K562 (cell line): ENCODE results near the gene ZFYVE19. TPM values are rescaled to one million over a fixed set of nuclear protein-coding genes. Genes with fewer than 3 reads are reported as not detected.

Experiments
- ARID4B ChIP-seq: sonication (generic); formaldehyde crosslinking; IDR thresholded peaks from 2 replicates; pipeline ENCODE4 v1.8.0; 2022; ENCODE audit warnings: mild to moderate bottlenecking, missing genetic modification reagents
- ATF7 ChIP-seq: fragments of 450-650 bp; IDR thresholded peaks from 2 replicates; pipeline ENCODE4 v1.7.1; 2014; ENCODE audit warnings: mild to moderate bottlenecking, moderate library complexity
- MCM2 ChIP-seq: fragments of 450-650 bp; IDR thresholded peaks from 2 replicates; pipeline ENCODE4 v1.6.1; 2017; ENCODE audit warnings: low read depth, mild to moderate bottlenecking
- SMAD3 ChIP-seq: fragments of 450-650 bp; formaldehyde crosslinking; conservative IDR thresholded peaks from 2 replicates; pipeline ENCODE4 v1.4.0; 2020; ENCODE audit warnings: mild to moderate bottlenecking
- SMARCA4 ChIP-seq: fragments of 450-650 bp; IDR thresholded peaks from 2 replicates; pipeline ENCODE4 v1.6.1; 2016
- ZNF561 ChIP-seq: fragments of 450-650 bp; formaldehyde crosslinking; conservative IDR thresholded peaks from 2 replicates; pipeline ENCODE4 v1.4.0; 2020; ENCODE audit warnings: mild to moderate bottlenecking, moderate library complexity
- polyA plus RNA-seq, 8 experiments: library from polyadenylated mRNA; depleted of rRNA in 4 of 8; stranded (reverse) in 5 of 8; unstranded in 3 of 8; fragments of >200 nt; fragmentation: Nextera tagmentation in 2 of 8; fragmentation: Illumina TruSeq in 1 of 8; extraction: Ambion mirVana in 2 of 8; extraction: Trizol in 1 of 8; gene quantifications; 2 replicates each; pipeline versions ENCODE4 v1.2.1 to v1.2.3, GENCODE V29; 2011 to 2014; ENCODE audit warnings: inconsistent platforms in 1 of 8, missing spikeins in 1 of 8
- total RNA-seq, 7 experiments: library from RNA; depleted of rRNA in 6 of 7; stranded (reverse); fragments of >200 nt in 6 of 7; fragmentation: Illumina TruSeq in 2 of 7; extraction: Trizol in 2 of 7; gene quantifications; 2 replicates each; pipeline versions ENCODE4 v1.2.1 to v1.2.3, GENCODE V29; 2011 to 2021; ENCODE audit warnings: low replicate concordance in 1 of 7
- TF ChIP-seq, protein P1 (sequence below), 2 experiments: fragments of 450-650 bp in 1 of 2; sonication (generic) in 1 of 2; formaldehyde crosslinking in 1 of 2; IDR thresholded peaks; 2 replicates each; pipeline versions ENCODE4 v1.7.1 to v1.9.0; 2016 to 2022; ENCODE audit warnings: inconsistent platforms in 1 of 2, mild to moderate bottlenecking in 1 of 2, missing genetic modification reagents in 1 of 2
- TF ChIP-seq, protein P2 (sequence below): fragments of 250-450 bp; sonication (Bioruptor Pico); IDR thresholded peaks from 2 replicates; pipeline ENCODE4 v1.4.0; 2020; ENCODE audit warnings: mild to moderate bottlenecking

Gene ZFYVE19
- total and polyA plus RNA-seq, 9 of the 15 experiments (the other 6 are each of a cell fraction or from before 2014, with no cell fraction given): 1.5 to 36.8 (median 19.9) TPM

DNA sequence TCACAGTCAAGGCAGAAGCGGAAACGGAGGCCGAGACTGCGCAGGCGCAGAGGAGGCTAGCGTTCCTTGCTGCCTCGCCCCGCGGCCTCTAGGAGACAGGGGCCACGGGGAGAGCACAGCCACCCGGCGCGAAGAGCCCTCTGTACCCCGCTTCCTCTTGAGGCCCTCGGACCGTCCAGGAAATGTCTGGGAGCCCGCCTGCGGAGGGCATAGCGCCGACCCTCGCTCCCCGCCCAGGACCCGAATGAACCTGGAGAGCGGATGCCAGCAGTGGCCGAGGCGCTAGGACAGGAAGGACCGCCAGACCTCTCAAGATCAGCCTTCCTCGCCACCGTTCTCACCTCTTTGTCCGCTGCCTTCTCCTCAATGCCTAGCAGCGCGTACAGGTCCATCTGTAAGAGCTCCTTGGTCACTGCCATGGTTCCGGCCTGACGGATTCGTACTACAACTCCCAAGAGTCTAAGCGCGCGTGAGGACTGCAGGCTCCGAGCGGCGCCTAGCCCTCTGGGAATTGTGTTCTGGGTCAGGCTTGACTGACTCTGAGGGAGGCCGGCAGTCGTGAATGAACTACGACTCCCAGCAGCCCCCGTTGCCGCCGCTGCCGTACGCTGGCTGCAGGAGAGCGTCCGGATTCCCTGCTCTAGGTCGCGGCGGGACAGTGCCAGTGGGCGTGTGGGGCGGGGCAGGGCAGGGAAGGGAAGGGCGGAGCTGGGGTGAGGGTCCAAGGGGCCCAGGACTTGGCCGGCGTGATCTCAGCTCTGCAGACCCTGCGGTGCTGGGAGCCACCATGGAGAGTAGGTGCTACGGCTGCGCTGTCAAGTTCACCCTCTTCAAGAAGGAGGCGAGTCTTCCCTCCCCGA lies at the start of gene ZFYVE19, which contains the start of gene DNAJC17 (continued):
- TF ChIP-seq, protein P1, sequence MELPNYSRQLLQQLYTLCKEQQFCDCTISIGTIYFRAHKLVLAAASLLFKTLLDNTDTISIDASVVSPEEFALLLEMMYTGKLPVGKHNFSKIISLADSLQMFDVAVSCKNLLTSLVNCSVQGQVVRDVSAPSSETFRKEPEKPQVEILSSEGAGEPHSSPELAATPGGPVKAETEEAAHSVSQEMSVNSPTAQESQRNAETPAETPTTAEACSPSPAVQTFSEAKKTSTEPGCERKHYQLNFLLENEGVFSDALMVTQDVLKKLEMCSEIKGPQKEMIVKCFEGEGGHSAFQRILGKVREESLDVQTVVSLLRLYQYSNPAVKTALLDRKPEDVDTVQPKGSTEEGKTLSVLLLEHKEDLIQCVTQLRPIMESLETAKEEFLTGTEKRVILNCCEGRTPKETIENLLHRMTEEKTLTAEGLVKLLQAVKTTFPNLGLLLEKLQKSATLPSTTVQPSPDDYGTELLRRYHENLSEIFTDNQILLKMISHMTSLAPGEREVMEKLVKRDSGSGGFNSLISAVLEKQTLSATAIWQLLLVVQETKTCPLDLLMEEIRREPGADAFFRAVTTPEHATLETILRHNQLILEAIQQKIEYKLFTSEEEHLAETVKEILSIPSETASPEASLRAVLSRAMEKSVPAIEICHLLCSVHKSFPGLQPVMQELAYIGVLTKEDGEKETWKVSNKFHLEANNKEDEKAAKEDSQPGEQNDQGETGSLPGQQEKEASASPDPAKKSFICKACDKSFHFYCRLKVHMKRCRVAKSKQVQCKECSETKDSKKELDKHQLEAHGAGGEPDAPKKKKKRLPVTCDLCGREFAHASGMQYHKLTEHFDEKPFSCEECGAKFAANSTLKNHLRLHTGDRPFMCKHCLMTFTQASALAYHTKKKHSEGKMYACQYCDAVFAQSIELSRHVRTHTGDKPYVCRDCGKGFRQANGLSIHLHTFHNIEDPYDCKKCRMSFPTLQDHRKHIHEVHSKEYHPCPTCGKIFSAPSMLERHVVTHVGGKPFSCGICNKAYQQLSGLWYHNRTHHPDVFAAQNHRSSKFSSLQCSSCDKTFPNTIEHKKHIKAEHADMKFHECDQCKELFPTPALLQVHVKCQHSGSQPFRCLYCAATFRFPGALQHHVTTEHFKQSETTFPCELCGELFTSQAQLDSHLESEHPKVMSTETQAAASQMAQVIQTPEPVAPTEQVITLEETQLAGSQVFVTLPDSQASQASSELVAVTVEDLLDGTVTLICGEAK (IDR thresholded peaks at IDR 0.05): peak; percentile 63
- TF ChIP-seq, protein P1 (CRISPR knock-in tag; IDR thresholded peaks at IDR 0.05): no peak
- TF ChIP-seq MCM2 (no peak), ARID4B (CRISPR knock-in tag) (peak; percentile 76; the same call in 1 of the 2 replicates), ATF7 (peak; percentile 51; the same call in 1 of the 2 replicates), SMARCA4 (no peak), SMAD3 (0 out of 2 replicates have a peak, but pooled peaks have one; percentile 28), ZNF561 (0 out of 2 replicates have a peak, but pooled peaks have one; percentile 41)
- TF ChIP-seq, protein P2, sequence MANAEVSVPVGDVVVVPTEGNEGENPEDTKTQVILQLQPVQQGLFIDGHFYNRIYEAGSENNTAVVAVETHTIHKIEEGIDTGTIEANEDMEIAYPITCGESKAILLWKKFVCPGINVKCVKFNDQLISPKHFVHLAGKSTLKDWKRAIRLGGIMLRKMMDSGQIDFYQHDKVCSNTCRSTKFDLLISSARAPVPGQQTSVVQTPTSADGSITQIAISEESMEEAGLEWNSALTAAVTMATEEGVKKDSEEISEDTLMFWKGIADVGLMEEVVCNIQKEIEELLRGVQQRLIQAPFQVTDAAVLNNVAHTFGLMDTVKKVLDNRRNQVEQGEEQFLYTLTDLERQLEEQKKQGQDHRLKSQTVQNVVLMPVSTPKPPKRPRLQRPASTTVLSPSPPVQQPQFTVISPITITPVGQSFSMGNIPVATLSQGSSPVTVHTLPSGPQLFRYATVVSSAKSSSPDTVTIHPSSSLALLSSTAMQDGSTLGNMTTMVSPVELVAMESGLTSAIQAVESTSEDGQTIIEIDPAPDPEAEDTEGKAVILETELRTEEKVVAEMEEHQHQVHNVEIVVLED (CRISPR knock-in tag): peak; percentile 97
